MM.1S (cell line): ENCODE data around the gene SAFB2.

Experiments used
- DNase-seq: peaks from one replicate; pipeline ENCODE4 v3.0.0-alpha.2; 2015
- H2AFZ ChIP-seq: fragments of 300-600 bp; sonication (generic); 2 replicates; pipeline ENCODE4 v1.6.0; 2016; ENCODE audit warnings: antibody characterized with exemption, low read length
- H3F3A ChIP-seq: fragments of 300-600 bp; sonication (generic); 2 replicates; pipeline ENCODE4 v1.6.1; 2016; ENCODE audit warnings: mild to moderate bottlenecking, antibody characterized with exemption, low read length, moderate library complexity, mixed read lengths; ENCODE audit not compliant: insufficient read depth
- H3K27ac ChIP-seq: fragments of 300-600 bp; sonication (generic); 2 replicates; pipeline ENCODE4 v1.5.1; 2016; ENCODE audit warnings: mild to moderate bottlenecking, low read length
- H3K27me3 ChIP-seq: fragments of 300-600 bp; sonication (generic); replicated peaks from 2 replicates; pipeline ENCODE4 v1.6.0; 2016; ENCODE audit warnings: low read length; ENCODE audit not compliant: insufficient read depth
- H3K36me3 ChIP-seq: fragments of 300-600 bp; sonication (generic); replicated peaks from 2 replicates; pipeline ENCODE4 v1.6.1; 2016; ENCODE audit warnings: mild to moderate bottlenecking, low read length, mixed read lengths; ENCODE audit not compliant: insufficient read depth
- H3K4me1 ChIP-seq: fragments of 300-600 bp; sonication (generic); 2 replicates; pipeline ENCODE4 v1.6.1; 2016; ENCODE audit warnings: low read length, mixed read lengths
- H3K4me2 ChIP-seq: fragments of 300-600 bp; sonication (generic); 2 replicates; pipeline ENCODE4 v1.6.0; 2016; ENCODE audit warnings: low read depth, low read length
- H3K4me3 ChIP-seq: fragments of 300-600 bp; sonication (generic); 2 replicates; pipeline ENCODE4 v1.5.1; 2016; ENCODE audit warnings: low read length, mixed read lengths
- H3K79me2 ChIP-seq: fragments of 300-600 bp; sonication (generic); 2 replicates; pipeline ENCODE4 v1.6.1; 2016; ENCODE audit warnings: mixed run types, low read length, mixed read lengths
- H3K9ac ChIP-seq: fragments of 300-600 bp; sonication (generic); 2 replicates; pipeline ENCODE4 v1.6.1; 2016; ENCODE audit warnings: low read length, mixed read lengths
- H3K9me2 ChIP-seq: fragments of 300-600 bp; sonication (generic); replicated peaks from 2 replicates; pipeline ENCODE4 v1.6.1; 2016; ENCODE audit warnings: mild to moderate bottlenecking, low read length, mixed read lengths; ENCODE audit not compliant: insufficient read depth
- H3K9me3 ChIP-seq: fragments of 300-600 bp; sonication (generic); replicated peaks from 2 replicates; pipeline ENCODE4 v1.6.1; 2016; ENCODE audit warnings: mild to moderate bottlenecking, low read length, mixed read lengths; ENCODE audit not compliant: insufficient read depth
- H4K20me1 ChIP-seq: fragments of 300-600 bp; sonication (generic); 2 replicates; pipeline ENCODE4 v1.6.1; 2016; ENCODE audit warnings: mild to moderate bottlenecking, low read length, moderate library complexity, mixed read lengths; ENCODE audit not compliant: insufficient read depth
- EZH2 ChIP-seq: fragments of 300-600 bp; sonication (generic); optimal IDR thresholded peaks from 2 replicates; pipeline ENCODE3; 2017; ENCODE audit warnings: low read depth, mild to moderate bottlenecking, antibody characterized with exemption, low read length, mixed read lengths
- EZH2phosphoT487 ChIP-seq: fragments of 300-600 bp; sonication (generic); IDR thresholded peaks from 2 replicates; pipeline ENCODE4 v1.6.1; 2018; ENCODE audit warnings: antibody characterized with exemption, low read length
- TF ChIP-seq, protein P1 (sequence below): fragments of 300-600 bp; sonication (generic); IDR thresholded peaks from 2 replicates; pipeline ENCODE4 v1.5.1; 2016; ENCODE audit warnings: antibody characterized with exemption, low read length, mixed read lengths

SAFB2 gene

DNA sequence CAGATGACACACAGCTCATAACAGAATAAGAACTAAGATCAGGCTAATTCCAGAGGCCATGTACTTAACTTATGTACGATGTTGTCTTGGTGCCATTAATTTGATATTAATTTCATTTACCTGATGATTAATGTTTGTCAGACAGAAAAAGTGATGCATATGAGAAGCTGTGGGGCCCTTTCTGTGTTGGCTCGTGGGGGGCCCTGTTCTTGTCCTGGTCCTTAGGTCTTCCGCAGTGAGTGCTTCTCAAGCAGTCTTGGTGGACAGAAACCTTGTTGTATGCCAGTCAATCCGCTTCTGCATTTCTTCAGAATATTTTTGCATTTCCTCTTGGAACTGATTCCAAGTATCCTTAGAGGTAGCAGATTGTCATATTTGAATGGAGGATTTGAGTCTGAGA, 20.5 kb upstream of the SAFB2 start:
- Histone ChIP-seq H3K4me1 (no peaks in the 10 kb centered on the region), H3F3A (no peaks in the 10 kb centered on the region), H3K9me3 (no peaks in the 10 kb centered on the region), H3K9me2 (no peaks in the 10 kb centered on the region), H3K4me3 (no peak overlapping the region), H3K9ac (no peak overlapping the region), H3K79me2 (peaks cover 100% of the 10 kb centered on the region), H4K20me1 (peaks cover 47% of the 10 kb centered on the region), H3K36me3 (peaks cover 43% of the 10 kb centered on the region), H3K27ac (no peak overlapping the region), H2AFZ (no peak overlapping the region), H3K4me2 (no peak overlapping the region), H3K27me3 (no peaks in the 10 kb centered on the region)
- TF ChIP-seq, protein P1, sequence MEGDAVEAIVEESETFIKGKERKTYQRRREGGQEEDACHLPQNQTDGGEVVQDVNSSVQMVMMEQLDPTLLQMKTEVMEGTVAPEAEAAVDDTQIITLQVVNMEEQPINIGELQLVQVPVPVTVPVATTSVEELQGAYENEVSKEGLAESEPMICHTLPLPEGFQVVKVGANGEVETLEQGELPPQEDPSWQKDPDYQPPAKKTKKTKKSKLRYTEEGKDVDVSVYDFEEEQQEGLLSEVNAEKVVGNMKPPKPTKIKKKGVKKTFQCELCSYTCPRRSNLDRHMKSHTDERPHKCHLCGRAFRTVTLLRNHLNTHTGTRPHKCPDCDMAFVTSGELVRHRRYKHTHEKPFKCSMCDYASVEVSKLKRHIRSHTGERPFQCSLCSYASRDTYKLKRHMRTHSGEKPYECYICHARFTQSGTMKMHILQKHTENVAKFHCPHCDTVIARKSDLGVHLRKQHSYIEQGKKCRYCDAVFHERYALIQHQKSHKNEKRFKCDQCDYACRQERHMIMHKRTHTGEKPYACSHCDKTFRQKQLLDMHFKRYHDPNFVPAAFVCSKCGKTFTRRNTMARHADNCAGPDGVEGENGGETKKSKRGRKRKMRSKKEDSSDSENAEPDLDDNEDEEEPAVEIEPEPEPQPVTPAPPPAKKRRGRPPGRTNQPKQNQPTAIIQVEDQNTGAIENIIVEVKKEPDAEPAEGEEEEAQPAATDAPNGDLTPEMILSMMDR, result no peak
- TF ChIP-seq EZH2 (no peak), EZH2phosphoT487 (no peak)
- no peak for DNase-seq

DNA sequence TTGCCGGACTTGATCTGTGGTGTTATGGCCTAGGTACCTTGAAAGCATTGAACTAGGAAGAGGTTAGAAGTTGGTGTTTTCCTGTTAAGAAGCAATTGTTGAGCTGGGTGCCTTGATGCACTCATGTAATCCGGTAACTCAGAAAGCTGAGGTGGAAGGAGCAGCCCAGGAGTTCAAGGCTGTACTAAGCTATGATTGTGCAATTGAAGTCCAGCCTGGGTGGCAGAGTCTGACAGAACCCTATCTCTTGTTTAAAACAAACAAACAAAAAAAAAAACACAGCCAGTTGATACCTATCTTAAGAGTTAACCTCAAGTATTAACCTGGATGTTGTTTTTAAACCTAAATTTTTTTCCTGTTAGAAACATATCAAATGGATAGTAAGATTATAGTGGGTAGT, 19.6 kb upstream of the SAFB2 start:
- Histone ChIP-seq H3K9ac (no peak overlapping the region), H3K36me3 (peaks cover 34% of the 10 kb centered on the region), H3K4me2 (no peak overlapping the region), H2AFZ (no peak overlapping the region), H3K79me2 (peaks cover 100% of the 10 kb centered on the region), H3K9me3 (no peaks in the 10 kb centered on the region), H3K27me3 (no peaks in the 10 kb centered on the region), H3F3A (no peaks in the 10 kb centered on the region), H4K20me1 (peaks cover 50% of the 10 kb centered on the region), H3K27ac (no peak overlapping the region), H3K9me2 (no peaks in the 10 kb centered on the region), H3K4me1 (no peaks in the 10 kb centered on the region), H3K4me3 (no peak overlapping the region)
- TF ChIP-seq EZH2phosphoT487 (no peak), EZH2 (no peak)
- TF ChIP-seq, protein P1, result no peak
- no peak for DNase-seq

DNA sequence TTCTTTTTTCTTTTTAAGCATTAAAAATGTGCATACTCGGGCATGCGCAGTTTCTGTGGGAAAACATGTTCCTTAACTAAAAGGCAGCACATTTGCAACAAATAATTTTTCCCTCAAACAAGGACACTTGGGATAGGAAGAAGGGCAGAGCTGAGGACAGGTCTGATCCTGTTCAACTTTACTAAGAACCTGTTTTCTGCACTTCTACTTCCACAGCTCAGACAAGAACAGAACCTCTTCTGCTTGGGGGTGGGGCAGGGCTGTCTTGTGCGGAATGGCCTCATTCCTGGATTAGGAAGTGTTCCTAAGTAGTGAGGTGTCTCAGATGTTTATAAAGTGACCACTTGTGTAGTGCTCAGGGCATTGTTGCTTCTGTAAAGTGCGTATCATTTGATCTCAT, 18.6 kb upstream of the SAFB2 start:
- no peak overlapping the region for H2AFZ ChIP-seq
- peaks cover 100% of the 10 kb centered on the region for H3K79me2 ChIP-seq
- no peak overlapping the region for H3K9ac ChIP-seq
- no peaks in the 10 kb centered on the region for H3K4me1 ChIP-seq
- no peak overlapping the region for H3K4me3 ChIP-seq
- peaks cover 46% of the 10 kb centered on the region for H4K20me1 ChIP-seq
- no peak overlapping the region for H3K4me2 ChIP-seq
- no peak overlapping the region for H3K27ac ChIP-seq
- H3F3A ChIP-seq, result no peaks in the 10 kb centered on the region
- no peaks in the 10 kb centered on the region for H3K27me3 ChIP-seq
- no peaks in the 10 kb centered on the region for H3K9me3 ChIP-seq
- no peak for DNase-seq
- no peaks in the 10 kb centered on the region for H3K9me2 ChIP-seq
- TF ChIP-seq EZH2phosphoT487 (no peak), EZH2 (no peak)
- TF ChIP-seq, protein P1, result no peak
- peaks cover 26% of the 10 kb centered on the region for H3K36me3 ChIP-seq
